ENCODE data around the gene LMNTD1.

Gene LMNTD1

DNA sequence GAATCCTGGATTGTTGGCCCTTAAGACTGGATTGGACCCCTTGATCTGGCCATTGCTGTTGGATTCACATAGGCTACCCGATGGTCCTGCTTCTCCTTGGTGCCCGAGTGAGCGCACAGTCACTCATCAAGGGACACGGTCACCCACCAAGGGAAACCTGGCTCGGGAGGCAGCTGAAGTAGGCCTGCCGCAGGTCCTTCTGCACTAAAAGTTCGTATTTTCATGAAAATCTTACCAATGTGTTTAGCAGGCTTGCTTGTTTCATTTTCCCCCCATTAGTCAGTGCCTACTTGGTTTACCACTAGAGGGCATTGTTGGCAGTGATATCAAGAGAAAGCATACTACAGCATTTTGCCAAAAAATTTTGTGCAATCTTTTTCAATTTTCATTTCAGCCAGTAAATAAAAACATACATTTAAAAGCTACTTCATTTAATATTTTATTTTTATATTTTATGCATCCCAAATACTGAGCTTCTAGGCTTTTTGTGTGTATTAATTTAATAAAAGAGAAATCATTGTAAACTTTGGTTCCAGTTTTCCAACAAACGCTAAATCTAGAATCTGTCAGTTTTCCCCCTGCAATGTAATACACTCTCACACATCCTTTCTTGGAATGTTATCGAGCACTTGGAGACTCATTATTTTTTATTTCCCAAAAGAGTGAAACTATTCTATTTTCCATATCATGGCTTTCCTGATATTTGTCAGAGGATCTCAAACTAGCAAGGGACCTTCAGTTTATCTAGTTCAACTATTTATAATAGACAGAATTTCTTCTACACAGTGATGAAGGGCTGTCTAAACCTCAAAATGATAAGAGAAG, 116.7 kb downstream of the LMNTD1 start:
- Histone ChIP-seq H4K20me1 (ENCODE audit: control insufficient read depth, insufficient read depth, low read depth, low read length) (no peaks in the 10 kb centered on the region), H3K9me2 (replicated peaks; ENCODE audit: control insufficient read depth, low read length) (no peaks in the 10 kb centered on the region), H3K27ac (ENCODE audit: low read depth, low read length) (no peak overlapping the region), H3K4me1 (ENCODE audit: control insufficient read depth, low read length) (no peaks in the 10 kb centered on the region), H3F3A (ENCODE audit: control insufficient read depth, insufficient read depth) (no peaks in the 10 kb centered on the region), H3K4me3 (ENCODE audit: low read length) (no peak overlapping the region), H3K4me2 (ENCODE audit: low read length) (no peak overlapping the region), H3K79me2 (ENCODE audit: control insufficient read depth, low read length) (no peaks in the 10 kb centered on the region), H3K36me3 (ENCODE audit: control insufficient read depth, low read length) (no peaks in the 10 kb centered on the region), H3K27me3 (ENCODE audit: control insufficient read depth, low read length) (peaks cover 3% of the 10 kb centered on the region; the same call in 1 of the 2 replicates), H3K9me3 (ENCODE audit: control insufficient read depth, insufficient read depth, low read length) (no peaks in the 10 kb centered on the region)
- TF ChIP-seq, protein P1, sequence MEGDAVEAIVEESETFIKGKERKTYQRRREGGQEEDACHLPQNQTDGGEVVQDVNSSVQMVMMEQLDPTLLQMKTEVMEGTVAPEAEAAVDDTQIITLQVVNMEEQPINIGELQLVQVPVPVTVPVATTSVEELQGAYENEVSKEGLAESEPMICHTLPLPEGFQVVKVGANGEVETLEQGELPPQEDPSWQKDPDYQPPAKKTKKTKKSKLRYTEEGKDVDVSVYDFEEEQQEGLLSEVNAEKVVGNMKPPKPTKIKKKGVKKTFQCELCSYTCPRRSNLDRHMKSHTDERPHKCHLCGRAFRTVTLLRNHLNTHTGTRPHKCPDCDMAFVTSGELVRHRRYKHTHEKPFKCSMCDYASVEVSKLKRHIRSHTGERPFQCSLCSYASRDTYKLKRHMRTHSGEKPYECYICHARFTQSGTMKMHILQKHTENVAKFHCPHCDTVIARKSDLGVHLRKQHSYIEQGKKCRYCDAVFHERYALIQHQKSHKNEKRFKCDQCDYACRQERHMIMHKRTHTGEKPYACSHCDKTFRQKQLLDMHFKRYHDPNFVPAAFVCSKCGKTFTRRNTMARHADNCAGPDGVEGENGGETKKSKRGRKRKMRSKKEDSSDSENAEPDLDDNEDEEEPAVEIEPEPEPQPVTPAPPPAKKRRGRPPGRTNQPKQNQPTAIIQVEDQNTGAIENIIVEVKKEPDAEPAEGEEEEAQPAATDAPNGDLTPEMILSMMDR (IDR thresholded peaks at IDR 0.05; ENCODE audit: low read depth, low read length, poor library complexity, severe bottlenecking) = peak; percentile 80
- TF ChIP-seq EZH2phosphoT487 (IDR thresholded peaks at IDR 0.05; ENCODE audit: borderline replicate concordance, low read length) = no peak

DNA sequence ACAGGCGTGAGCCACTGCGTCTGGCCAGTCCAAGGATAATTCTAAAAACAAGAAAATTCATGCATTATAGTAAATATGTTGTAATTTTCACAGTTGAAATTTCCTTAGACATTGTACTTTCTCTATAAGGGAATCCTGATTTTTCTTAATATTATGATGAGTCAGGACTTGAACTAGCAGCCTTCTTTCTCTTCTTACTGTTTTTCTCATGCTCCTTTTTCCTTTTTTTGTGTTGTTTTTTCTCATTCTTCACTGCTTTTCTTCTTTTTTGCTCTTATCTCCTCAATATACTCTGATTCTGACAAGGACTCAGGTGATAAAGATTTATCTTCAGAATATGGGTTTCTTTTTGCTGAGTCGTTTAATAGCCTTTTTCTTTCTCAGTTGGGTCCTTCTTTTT, 117.7 kb downstream of the LMNTD1 start:
- TF ChIP-seq, protein P1 (IDR thresholded peaks at IDR 0.05; ENCODE audit: low read depth, low read length, poor library complexity, severe bottlenecking) = no peak
- TF ChIP-seq EZH2phosphoT487 (IDR thresholded peaks at IDR 0.05; ENCODE audit: borderline replicate concordance, low read length) = no peak
- Histone ChIP-seq H3K4me3 (ENCODE audit: low read length) (no peak overlapping the region), H3K9me3 (ENCODE audit: control insufficient read depth, insufficient read depth, low read length) (no peaks in the 10 kb centered on the region), H3F3A (ENCODE audit: control insufficient read depth, insufficient read depth) (no peaks in the 10 kb centered on the region), H4K20me1 (ENCODE audit: control insufficient read depth, insufficient read depth, low read depth, low read length) (no peaks in the 10 kb centered on the region), H3K4me2 (ENCODE audit: low read length) (no peak overlapping the region), H3K9me2 (replicated peaks; ENCODE audit: control insufficient read depth, low read length) (no peaks in the 10 kb centered on the region), H3K79me2 (ENCODE audit: control insufficient read depth, low read length) (no peaks in the 10 kb centered on the region), H3K36me3 (ENCODE audit: control insufficient read depth, low read length) (no peaks in the 10 kb centered on the region), H3K27ac (ENCODE audit: low read depth, low read length) (no peak overlapping the region), H3K27me3 (ENCODE audit: control insufficient read depth, low read length) (peaks cover 3% of the 10 kb centered on the region; the same call in 1 of the 2 replicates), H3K4me1 (ENCODE audit: control insufficient read depth, low read length) (no peaks in the 10 kb centered on the region)

DNA sequence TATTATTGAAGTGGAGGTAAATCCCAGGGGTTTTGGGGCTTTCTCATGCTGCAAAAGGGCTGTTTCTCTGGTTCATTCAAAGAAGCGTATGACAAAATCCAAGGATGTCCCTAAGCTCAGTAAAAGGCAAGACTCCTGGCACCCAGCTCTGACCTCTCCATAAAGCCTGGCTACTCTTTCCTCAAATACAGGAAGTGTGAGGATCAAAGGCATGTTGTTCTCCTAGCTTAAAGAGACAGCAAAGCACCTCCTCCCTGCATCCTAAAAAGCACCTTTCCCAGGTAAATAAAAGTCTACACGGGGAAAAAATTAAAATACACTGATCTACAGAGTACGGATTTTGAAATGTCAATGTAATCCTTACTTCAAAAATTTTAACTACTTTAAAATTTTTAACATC, 118.6 kb downstream of the LMNTD1 start:
- Histone ChIP-seq H3K9me3 (ENCODE audit: control insufficient read depth, insufficient read depth, low read length) (no peaks in the 10 kb centered on the region), H3K27ac (ENCODE audit: low read depth, low read length) (no peak overlapping the region)

More for the DNA sequence above, 118.6 kb downstream of the LMNTD1 start:
- Histone ChIP-seq H3K9me2 (replicated peaks; ENCODE audit: control insufficient read depth, low read length) (no peaks in the 10 kb centered on the region), H3K4me2 (ENCODE audit: low read length) (no peak overlapping the region), H3K4me1 (ENCODE audit: control insufficient read depth, low read length) (no peaks in the 10 kb centered on the region), H3K27me3 (ENCODE audit: control insufficient read depth, low read length) (peaks cover 3% of the 10 kb centered on the region; the same call in 1 of the 2 replicates), H3K79me2 (ENCODE audit: control insufficient read depth, low read length) (no peaks in the 10 kb centered on the region), H3K4me3 (ENCODE audit: low read length) (no peak overlapping the region), H3K36me3 (ENCODE audit: control insufficient read depth, low read length) (no peaks in the 10 kb centered on the region), H4K20me1 (ENCODE audit: control insufficient read depth, insufficient read depth, low read depth, low read length) (no peaks in the 10 kb centered on the region), H3F3A (ENCODE audit: control insufficient read depth, insufficient read depth) (no peaks in the 10 kb centered on the region)
- TF ChIP-seq, protein P1 (IDR thresholded peaks at IDR 0.05; ENCODE audit: low read depth, low read length, poor library complexity, severe bottlenecking) = no peak
- no peak for TF ChIP-seq EZH2phosphoT487 (IDR thresholded peaks at IDR 0.05; ENCODE audit: borderline replicate concordance, low read length)

Data from DOHH2 (cell line).